Ovary (tissue), 3 donors: ENCODE data around the gene TM9SF4.

ENCODE experiments used
- EP300 ChIP-seq: sonication (generic); formaldehyde crosslinking; IDR thresholded peaks from one replicate; pipeline ENCODE4 v1.6.1; 2017; ENCODE audit warnings: antibody characterized with exemption
- TF ChIP-seq, protein P1 (sequence below), 3 donors: fragments of 450-650 bp in 2 of 3; fragments of 200-600 bp in 1 of 3; IDR thresholded peaks; one replicate each; pipeline versions ENCODE4 v1.5.1 to v1.8.0; 2016 to 2022; ENCODE audit warnings: antibody characterized with exemption in 3 of 3, mild to moderate bottlenecking in 1 of 3
- donor health status: DM: no; HTN: no; CAD: no.

DNA sequence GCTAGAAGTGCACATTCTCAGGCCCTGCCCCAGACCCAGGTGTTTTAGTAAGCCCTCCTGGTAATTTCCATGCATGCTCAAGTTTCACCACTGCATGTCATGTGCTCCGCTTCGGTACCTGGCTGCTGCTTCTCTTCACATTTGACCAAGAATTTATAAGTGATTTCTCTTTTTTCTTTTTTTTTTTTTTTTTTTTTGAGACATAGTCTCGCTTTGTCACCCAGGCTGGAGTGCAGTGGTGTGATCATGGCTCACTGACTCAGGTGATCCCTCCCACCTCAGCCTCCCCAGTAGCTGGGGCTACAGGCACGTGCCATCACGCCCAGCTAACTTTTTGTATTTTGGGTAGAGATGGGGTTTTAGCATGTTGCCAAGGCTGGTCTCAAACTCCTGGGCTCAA, 16.0 kb downstream of the TM9SF4 start:
- TF ChIP-seq, protein P1, sequence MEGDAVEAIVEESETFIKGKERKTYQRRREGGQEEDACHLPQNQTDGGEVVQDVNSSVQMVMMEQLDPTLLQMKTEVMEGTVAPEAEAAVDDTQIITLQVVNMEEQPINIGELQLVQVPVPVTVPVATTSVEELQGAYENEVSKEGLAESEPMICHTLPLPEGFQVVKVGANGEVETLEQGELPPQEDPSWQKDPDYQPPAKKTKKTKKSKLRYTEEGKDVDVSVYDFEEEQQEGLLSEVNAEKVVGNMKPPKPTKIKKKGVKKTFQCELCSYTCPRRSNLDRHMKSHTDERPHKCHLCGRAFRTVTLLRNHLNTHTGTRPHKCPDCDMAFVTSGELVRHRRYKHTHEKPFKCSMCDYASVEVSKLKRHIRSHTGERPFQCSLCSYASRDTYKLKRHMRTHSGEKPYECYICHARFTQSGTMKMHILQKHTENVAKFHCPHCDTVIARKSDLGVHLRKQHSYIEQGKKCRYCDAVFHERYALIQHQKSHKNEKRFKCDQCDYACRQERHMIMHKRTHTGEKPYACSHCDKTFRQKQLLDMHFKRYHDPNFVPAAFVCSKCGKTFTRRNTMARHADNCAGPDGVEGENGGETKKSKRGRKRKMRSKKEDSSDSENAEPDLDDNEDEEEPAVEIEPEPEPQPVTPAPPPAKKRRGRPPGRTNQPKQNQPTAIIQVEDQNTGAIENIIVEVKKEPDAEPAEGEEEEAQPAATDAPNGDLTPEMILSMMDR (IDR thresholded peaks at IDR 0.05): no peak
- no peak for TF ChIP-seq EP300
